Endothelial cell of umbilical vein (primary cell): ENCODE results near the gene CCNE1. TPM values are rescaled to one million over a fixed set of nuclear protein-coding genes. Genes with fewer than 3 reads are reported as not detected.

Experiments used
- BruUV-seq: library from RNA; stranded (reverse); fragments of 400-500 nt; replicated peaks from 2 replicates; lab custom pipeline; 2021; lab: Mats Ljungman, UMichigan
- CTCF ChIA-PET: fragments of 300-600, 350-600 bp; sonication (Branson Sonifier 250); formaldehyde crosslinking; loops from one replicate; lab custom pipeline; 2021; ENCODE audit warnings: antibody characterized with exemption, inconsistent platforms; lab: Charles Lee
- POLR2A ChIA-PET: fragments of 300-600, 350-600 bp; sonication (Branson Sonifier 250); formaldehyde crosslinking; loops from one replicate; lab custom pipeline; 2021; ENCODE audit warnings: antibody characterized with exemption, inconsistent platforms; lab: Charles Lee
- DNase-seq: peaks from one replicate; pipeline ENCODE4 v3.0.0-alpha.2; 2011; ENCODE audit warnings: low read depth, low spot score
- FAIRE-seq: peaks from 2 replicates; lab custom pipeline; 2011; peaks lifted over from hg19 to GRCh38; lab: Jason Lieb, UNC
- H2AFZ ChIP-seq: 2 replicates; pipeline ENCODE4 v1.6.0; 2012; ENCODE audit warnings: low read depth, low read length, control low read depth, inconsistent platforms
- H3K27ac ChIP-seq: 2 replicates; pipeline ENCODE4 v1.5.1; 2011; ENCODE audit warnings: low read depth, mild to moderate bottlenecking, control low read depth, low read length, moderate library complexity; ENCODE audit not compliant: insufficient read depth
- H3K27me3 ChIP-seq, 2 experiments: 2 replicates each; pipeline versions ENCODE4 v1.6.0 to v1.6.1; 2011; ENCODE audit warnings: low read length in 2 of 2, mixed read lengths in 1 of 2; ENCODE audit not compliant: control insufficient read depth in 2 of 2, insufficient read depth in 2 of 2
- H3K36me3 ChIP-seq, 2 experiments: 2 replicates in 1 of 2; 3 replicates in 1 of 2; pipeline ENCODE4 v1.5.1; 2011; ENCODE audit warnings: low read length in 2 of 2, mild to moderate bottlenecking in 1 of 2, moderate library complexity in 1 of 2; ENCODE audit not compliant: control insufficient read depth in 2 of 2, insufficient read depth in 2 of 2; ENCODE audit errors: extremely low read depth in 1 of 2
- H3K4me1 ChIP-seq: 3 replicates; pipeline ENCODE4 v1.5.1; 2011; ENCODE audit warnings: mild to moderate bottlenecking, low read length; ENCODE audit not compliant: control insufficient read depth, insufficient read depth; ENCODE audit errors: extremely low read depth
- H3K4me2 ChIP-seq: 2 replicates; pipeline ENCODE4 v1.6.1; 2011; ENCODE audit warnings: low read length, control low read depth, mixed read lengths; ENCODE audit not compliant: insufficient read depth
- H3K4me3 ChIP-seq, 3 experiments: fragments of 200-600 bp in 1 of 3; sonication (generic), shearing (Covaris generic) in 1 of 3; replicated peaks in 1 of 3; 2 replicates each; pipeline ENCODE4 v1.5.1; 2011 to 2016; ENCODE audit warnings: control low read depth in 3 of 3, low read length in 3 of 3, mild to moderate bottlenecking in 2 of 3, inconsistent platforms in 1 of 3, low read depth in 1 of 3, moderate library complexity in 1 of 3; ENCODE audit not compliant: insufficient read depth in 1 of 3
- H3K79me2 ChIP-seq: 2 replicates; pipeline ENCODE4 v1.6.0; 2012; ENCODE audit warnings: low read length, inconsistent platforms; ENCODE audit not compliant: control insufficient read depth, insufficient read depth
- H3K9ac ChIP-seq: replicated peaks from 2 replicates; pipeline ENCODE3; 2011; ENCODE audit warnings: low read length, control low read depth; ENCODE audit not compliant: insufficient read depth; ENCODE audit errors: extremely low read depth
- H3K9me1 ChIP-seq: replicated peaks from 3 replicates; pipeline ENCODE4 v1.6.0; 2011; ENCODE audit warnings: mild to moderate bottlenecking, low read length; ENCODE audit not compliant: control insufficient read depth, insufficient read depth; ENCODE audit errors: extremely low read depth
- H3K9me3 ChIP-seq: replicated peaks from 2 replicates; pipeline ENCODE4 v1.5.1; 2012; ENCODE audit warnings: low read length, inconsistent platforms; ENCODE audit not compliant: control insufficient read depth, insufficient read depth
- H4K20me1 ChIP-seq: replicated peaks from 2 replicates; pipeline ENCODE3; 2011; ENCODE audit warnings: mild to moderate bottlenecking, low read length; ENCODE audit not compliant: control insufficient read depth, insufficient read depth; ENCODE audit errors: extremely low read depth
- CTCF ChIP-seq, 2 donors: IDR thresholded peaks; 1 replicate in 1 of 2; 2 replicates in 1 of 2; pipeline ENCODE4 v1.5.1; 2011; ENCODE audit warnings: low read length in 2 of 2, mild to moderate bottlenecking in 2 of 2, moderate library complexity in 2 of 2, control low read depth in 1 of 2, inconsistent platforms in 1 of 2, low read depth in 1 of 2; ENCODE audit not compliant: insufficient read depth in 1 of 2; ENCODE audit errors: extremely low read depth in 1 of 2
- EZH2 ChIP-seq: IDR thresholded peaks from 2 replicates; pipeline ENCODE4 v1.6.1; 2012; ENCODE audit warnings: borderline replicate concordance, low read depth, mild to moderate bottlenecking, moderate library complexity, low read length, inconsistent platforms; ENCODE audit not compliant: severe bottlenecking
- FOS ChIP-seq: IDR thresholded peaks from 2 replicates; pipeline ENCODE4 v1.6.1; 2011; ENCODE audit warnings: mild to moderate bottlenecking, low read length, moderate library complexity, borderline replicate concordance; ENCODE audit not compliant: insufficient read depth
- JUN ChIP-seq: IDR thresholded peaks from 2 replicates; pipeline ENCODE4 v1.6.1; 2011; ENCODE audit warnings: borderline replicate concordance, low read depth; ENCODE audit not compliant: insufficient read length, insufficient read depth
- MAX ChIP-seq: IDR thresholded peaks from 2 replicates; pipeline ENCODE4 v1.6.1; 2011; ENCODE audit not compliant: insufficient read depth, insufficient read length
- MYC ChIP-seq: IDR thresholded peaks from one replicate; pipeline ENCODE4 v1.6.1; 2011; ENCODE audit warnings: mild to moderate bottlenecking, low read depth, low read length
- POLR2A ChIP-seq: IDR thresholded peaks from 2 replicates; pipeline ENCODE4 v1.6.1; 2012; ENCODE audit warnings: low read depth, mild to moderate bottlenecking, control low read depth, low read length
- POLR2AphosphoS5 ChIP-seq: IDR thresholded peaks from 2 replicates; pipeline ENCODE4 v1.6.1; 2012; ENCODE audit warnings: low read depth, mild to moderate bottlenecking, control low read depth, low read length, moderate library complexity; ENCODE audit not compliant: insufficient read depth
- dilution Hi-C: fragments of 300-500 bp; cut with MboI; formaldehyde crosslinking; loops from one replicate; pipeline ENCODE4 v1.15.0; 2019; ENCODE audit warnings: low sequenced_read_pairs; ENCODE audit not compliant: extremely low pct_ligation_motif_present
- intact Hi-C: fragments of 100-400 bp; cut with micrococcal nuclease; formaldehyde crosslinking; loops from one replicate; pipeline ENCODE4 v1.10.0; 2022
- polyA plus RNA-seq, 4 experiments: library from polyadenylated mRNA; depleted of rRNA in 3 of 4; stranded (reverse) in 3 of 4; unstranded in 1 of 4; fragments of >200 nt; gene quantifications; 2 replicates each; pipeline versions ENCODE4 v1.2.1 to v1.2.3, GENCODE V29; 2011 to 2012; ENCODE audit warnings: missing spikeins in 1 of 4
- total RNA-seq: library from RNA; stranded (reverse); gene quantifications from 2 replicates; pipeline ENCODE4 v1.2.3, GENCODE V29; 2021

CCNE1 gene
- total and polyA plus RNA-seq, 2 donors (not counting 3 experiments of a cell fraction or from before 2014, with no cell fraction given), result 8.3 to 10.1 TPM

- Histone ChIP-seq H3K9me1 (no peaks in the 10 kb centered on the region), H3K27me3 (no peaks in the 10 kb centered on the region), H4K20me1 (no peaks in the 10 kb centered on the region), H3K4me2 (no peak overlapping the region), H3K4me3 (no peak overlapping the region), H3K4me1 (no peaks in the 10 kb centered on the region), H3K9ac (no peak overlapping the region), H3K27ac (no peak overlapping the region), H3K36me3 (no peaks in the 10 kb centered on the region), H3K9me3 (no peaks in the 10 kb centered on the region), H3K79me2 (no peaks in the 10 kb centered on the region), H2AFZ (no peak overlapping the region)
- no TSS peak for BruUV-seq
- TF ChIP-seq FOS (no peak), JUN (no peak), POLR2A (no peak), MYC (no peak), POLR2AphosphoS5 (no peak), MAX (no peak), EZH2 (no peak), CTCF (IDR thresholded peaks at IDR 0.05; ENCODE audit: extremely low read depth in 1 of 2, insufficient read depth in 1 of 2, low read depth in 1 of 2, low read length in 2 of 2) (no peak)
- DNase-seq, result no peak
- intact Hi-C loops, result no loop called here
- no peak for FAIRE-seq
- POLR2A ChIA-PET, result no interaction called here
- CTCF ChIA-PET, result no interaction called here
- dilution Hi-C loops, result no loop called here
These were observed 44.1 kb downstream of the CCNE1 start for GRCh38 chr19:29855741-29856500.
